ENCODE measurements around the gene GPRC5C. TPM values are rescaled to one million over a fixed set of nuclear protein-coding genes. Genes with fewer than 3 reads are reported as not detected.
A peak's percentile ranks its signal among the peaks of the same experiment; 100 is the strongest.

GPRC5C gene
- total RNA-seq, 1 donor from 2014 or later, result 58.2 TPM

- peak; percentile 34 to 37 for ATAC-seq
- Histone ChIP-seq H3K4me1 (peaks cover 19% of the 10 kb centered on the region), H3K27me3 (ENCODE audit: low read depth) (peaks cover 30% of the 10 kb centered on the region), H3K9me3 (no peaks in the 10 kb centered on the region), H3K36me3 (no peaks in the 10 kb centered on the region), H3K4me3 (peak within 1 kb of the TSS; percentile 56), H3K27ac (peak within 1 kb of the TSS; percentile 79)
- TF ChIP-seq CTCF (IDR thresholded peaks at IDR 0.05), result no peak
- DNase-seq, result peak; percentile 82
- intact Hi-C loops (cut with DNase I), result no loop called here
Measured at GRCh38 chr17:74466111-74466827, 34.4 kb downstream of the GPRC5C start, which contains the start of gene CD300A. Gene CD300A, plus strand, starts transcription at chr17:74466634. Its CDS starts 70 bp downstream, at chr17:74466704.

DNA sequence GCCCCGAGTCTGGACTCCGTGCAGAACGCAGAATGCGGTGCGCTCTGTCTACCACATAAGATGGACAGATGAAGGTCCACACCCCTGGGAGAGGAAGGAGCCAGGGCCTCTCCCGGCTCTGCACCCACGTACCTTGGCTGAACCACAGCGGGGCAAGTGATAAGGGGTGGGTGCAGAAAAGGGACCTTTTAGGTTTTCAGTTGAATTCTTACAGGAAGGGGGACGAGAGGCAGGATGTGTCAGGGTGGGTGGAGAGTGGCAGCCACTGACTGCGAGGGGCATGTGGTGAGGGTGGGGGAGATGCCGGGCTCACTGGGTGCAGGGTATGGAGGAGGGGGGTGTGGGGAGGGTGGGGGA lies 34.9 kb downstream of the GPRC5C start:
- peak; percentile 5 to 9 for ATAC-seq
- peak overlapping the region; percentile 79 for H3K27ac ChIP-seq

GRCh38 chr17:74467221-74467951 lies 35.5 kb downstream of the GPRC5C start:
- Histone ChIP-seq H3K27ac (peak overlapping the region; percentile 73), H3K27me3 (ENCODE audit: low read depth) (peaks cover 30% of the 10 kb centered on the region), H3K36me3 (no peaks in the 10 kb centered on the region), H3K4me1 (peaks cover 14% of the 10 kb centered on the region), H3K9me3 (no peaks in the 10 kb centered on the region), H3K4me3 (peak overlapping the region; percentile 56)
- ATAC-seq, result peak; percentile 35 to 36
- TF ChIP-seq CTCF (IDR thresholded peaks at IDR 0.05), result no peak
- intact Hi-C loops (cut with DNase I), result no loop called here
- no peak for DNase-seq

More for the DNA sequence above, 34.9 kb downstream of the GPRC5C start:
- no peak for DNase-seq
- Histone ChIP-seq H3K27me3 (ENCODE audit: low read depth) (peaks cover 30% of the 10 kb centered on the region), H3K9me3 (no peaks in the 10 kb centered on the region), H3K36me3 (no peaks in the 10 kb centered on the region), H3K4me1 (peaks cover 19% of the 10 kb centered on the region), H3K4me3 (peak overlapping the region; percentile 56)
- TF ChIP-seq CTCF (IDR thresholded peaks at IDR 0.05), result no peak
- intact Hi-C loops (cut with DNase I), result no loop called here

DNA sequence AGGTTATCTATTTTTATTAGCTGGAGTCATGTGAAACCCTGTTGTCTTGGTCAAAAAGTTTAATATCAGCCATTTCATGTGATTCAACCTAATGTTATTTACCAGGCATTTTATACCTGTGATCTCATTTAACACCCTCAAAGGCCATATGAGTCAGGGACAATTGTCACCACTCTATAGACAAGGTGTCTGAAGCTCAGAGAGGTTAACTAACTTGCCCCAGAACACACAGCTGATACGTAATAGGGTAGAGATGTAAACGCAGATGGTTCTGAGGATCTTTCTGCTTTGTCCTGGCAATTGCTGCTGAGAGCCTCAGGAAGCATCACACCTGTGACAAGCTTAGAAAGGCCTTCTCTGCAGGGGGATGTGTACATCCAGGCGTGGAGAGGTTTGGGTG lies 39.5 kb downstream of the GPRC5C start:
- H3K4me3 ChIP-seq, result no peak overlapping the region
- no peak for TF ChIP-seq CTCF (IDR thresholded peaks at IDR 0.05)
- H3K27me3 ChIP-seq (ENCODE audit: low read depth), result peaks cover 25% of the 10 kb centered on the region
- H3K9me3 ChIP-seq, result no peaks in the 10 kb centered on the region
- no peak for ATAC-seq
- intact Hi-C loops (cut with DNase I), result no loop called here
- peaks cover 4% of the 10 kb centered on the region for H3K4me1 ChIP-seq
- DNase-seq, result no peak
- no peaks in the 10 kb centered on the region for H3K36me3 ChIP-seq
- no peak overlapping the region for H3K27ac ChIP-seq

- no peaks in the 10 kb centered on the region for H3K36me3 ChIP-seq
- H3K9me3 ChIP-seq, result no peaks in the 10 kb centered on the region
- peaks cover 17% of the 10 kb centered on the region for H3K27me3 ChIP-seq (ENCODE audit: low read depth)
- no peak overlapping the region for H3K27ac ChIP-seq
- H3K4me3 ChIP-seq, result no peak overlapping the region
- no peak for DNase-seq
- intact Hi-C loops (cut with DNase I), result no loop called here
- no peak for ATAC-seq
- no peak for TF ChIP-seq CTCF (IDR thresholded peaks at IDR 0.05)
- H3K4me1 ChIP-seq, result peaks cover 15% of the 10 kb centered on the region
Measured at GRCh38 chr17:74472890-74473289, 41.0 kb downstream of the GPRC5C start.
